HEK293 (cell line): Measurements from ENCODE around the gene KCNMA1.
A peak's percentile ranks its signal among the peaks of the same experiment; 100 is the strongest.

ENCODE experiments used
- CTCF ChIA-PET: fragments of 350-600 bp; formaldehyde crosslinking; extraction: SDS; loops from one replicate; lab custom pipeline; 2021; ENCODE audit warnings: antibody characterized with exemption; lab: Yijun Ruan, JAX
- POLR2A ChIA-PET: fragments of 300-600 bp; formaldehyde crosslinking; extraction: SDS; loops from one replicate; lab custom pipeline; 2020; ENCODE audit warnings: antibody characterized with exemption, inconsistent platforms; lab: Yijun Ruan, JAX
- H3K27ac ChIP-seq: fragments of 200-500 bp; sonication (Bioruptor generic); 2 replicates; pipeline ENCODE4 v1.5.1; 2014; ENCODE audit warnings: low read depth, low read length, control low read depth, inconsistent platforms; ENCODE audit errors: extremely low read depth
- H3K36me3 ChIP-seq, 2 experiments: fragments of 200-500 bp in 1 of 2; sonication (Bioruptor generic) in 1 of 2; 1 replicate in 1 of 2; 2 replicates in 1 of 2; pipeline ENCODE4 v1.5.1; 2014 to 2017; ENCODE audit warnings: inconsistent platforms in 2 of 2, low read length in 2 of 2; ENCODE audit not compliant: control insufficient read depth in 2 of 2, insufficient read depth in 1 of 2
- H3K4me1 ChIP-seq: fragments of 200-500 bp; sonication (Bioruptor generic); 2 replicates; pipeline ENCODE4 v1.5.1; 2014; ENCODE audit warnings: mild to moderate bottlenecking, low read length, inconsistent platforms; ENCODE audit not compliant: control insufficient read depth, insufficient read depth
- H3K4me3 ChIP-seq: 2 replicates; pipeline ENCODE4 v1.5.1; 2011; ENCODE audit warnings: low read depth, mild to moderate bottlenecking, control low read depth, low read length, moderate library complexity
- H3K9me3 ChIP-seq: fragments of 200-500 bp; sonication (Bioruptor generic); 2 replicates; pipeline ENCODE4 v1.5.1; 2014; ENCODE audit warnings: low read depth, low read length, inconsistent platforms; ENCODE audit not compliant: control insufficient read depth, insufficient read depth
- HOXD13 ChIP-seq: sonication (generic); formaldehyde crosslinking; IDR thresholded peaks from 2 replicates; pipeline ENCODE4 v1.8.0; 2022; ENCODE audit warnings: missing genetic modification reagents, borderline replicate concordance
- KLF1 ChIP-seq: fragments of 450-650 bp; formaldehyde crosslinking; IDR thresholded peaks from 2 replicates; pipeline ENCODE4 v1.5.1; 2016; ENCODE audit warnings: missing biosample characterization, missing genetic modification characterization
- KLF17 ChIP-seq: fragments of 450-650 bp; formaldehyde crosslinking; IDR thresholded peaks from 2 replicates; pipeline ENCODE4 v1.5.1; 2016; ENCODE audit warnings: missing biosample characterization, missing genetic modification characterization
- SCRT1 ChIP-seq: fragments of 450-650 bp; formaldehyde crosslinking; IDR thresholded peaks from 2 replicates; pipeline ENCODE4 v1.5.1; 2016; ENCODE audit warnings: missing biosample characterization, missing genetic modification characterization, borderline replicate concordance
- SETDB1 ChIP-seq: IDR thresholded peaks from one replicate; pipeline ENCODE4 v1.6.1; 2017; ENCODE audit warnings: mild to moderate bottlenecking, low read length, moderate library complexity, mixed read lengths; ENCODE audit not compliant: insufficient read length
- TRIM28 ChIP-seq: IDR thresholded peaks from 2 replicates; pipeline ENCODE4 v1.6.1; 2011; ENCODE audit warnings: low read length, control low read depth, borderline replicate concordance
- ZBTB26 ChIP-seq: fragments of 450-650 bp; formaldehyde crosslinking; optimal IDR thresholded peaks from 2 replicates; pipeline ENCODE3; 2016; ENCODE audit warnings: missing biosample characterization, mild to moderate bottlenecking, missing genetic modification characterization
- ZNF112 ChIP-seq: fragments of 450-650 bp; formaldehyde crosslinking; IDR thresholded peaks from 2 replicates; pipeline ENCODE4 v1.5.0; 2017; ENCODE audit warnings: missing biosample characterization, missing genetic modification characterization
- ZNF133 ChIP-seq: fragments of 450-650 bp; formaldehyde crosslinking; IDR thresholded peaks from 2 replicates; pipeline ENCODE4 v1.5.1; 2016; ENCODE audit warnings: missing biosample characterization, missing genetic modification characterization
- ZNF18 ChIP-seq: fragments of 450-650 bp; formaldehyde crosslinking; IDR thresholded peaks from 2 replicates; pipeline ENCODE4 v1.5.1; 2016; ENCODE audit warnings: missing biosample characterization, missing genetic modification characterization
- ZNF311 ChIP-seq: fragments of 450-650 bp; formaldehyde crosslinking; IDR thresholded peaks from 2 replicates; pipeline ENCODE4 v1.5.1; 2017; ENCODE audit warnings: missing biosample characterization, missing genetic modification characterization, borderline replicate concordance
- ZNF341 ChIP-seq: fragments of 450-650 bp; formaldehyde crosslinking; IDR thresholded peaks from 2 replicates; pipeline ENCODE4; 2016; ENCODE audit warnings: low read depth, missing biosample characterization, missing genetic modification characterization
- ZNF518A ChIP-seq: fragments of 450-650 bp; formaldehyde crosslinking; conservative IDR thresholded peaks from 2 replicates; pipeline ENCODE4 v1.5.1; 2016; ENCODE audit warnings: low read depth, missing biosample characterization, missing genetic modification characterization
- ZNF544 ChIP-seq: fragments of 450-650 bp; formaldehyde crosslinking; IDR thresholded peaks from 2 replicates; pipeline ENCODE4 v1.5.0; 2017; ENCODE audit warnings: missing biosample characterization, missing genetic modification characterization
- TF ChIP-seq, protein P1 (sequence below): fragments of 450-650 bp; formaldehyde crosslinking; IDR thresholded peaks from 2 replicates; pipeline ENCODE4 v1.5.1; 2016; ENCODE audit warnings: missing biosample characterization, missing genetic modification characterization

The KCNMA1 gene

DNA sequence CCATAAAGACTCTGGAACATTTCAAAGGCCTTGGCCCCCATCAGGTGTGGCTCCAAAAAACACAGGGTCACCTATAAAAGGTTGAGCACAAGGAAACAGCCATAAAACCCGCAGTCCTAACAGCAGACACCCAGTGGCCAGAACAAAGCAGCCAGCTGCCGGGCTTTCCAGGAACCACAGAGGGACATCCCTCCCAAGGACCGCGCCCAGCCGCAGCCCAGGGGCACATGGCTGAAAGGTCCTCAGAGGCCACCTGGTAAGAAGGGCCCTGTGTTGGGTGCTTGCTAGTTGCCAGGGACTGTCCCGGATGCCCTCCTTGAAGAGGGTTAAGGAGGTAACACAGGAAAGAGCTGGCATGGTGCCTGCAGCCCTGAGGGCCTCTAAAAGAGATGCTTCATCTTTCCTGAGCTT, 32.7 kb downstream of the KCNMA1 start (continued):
- TF ChIP-seq TRIM28: no peak
- no peak for TF ChIP-seq SETDB1
- TF ChIP-seq ZNF112 (tag by site-specific recombination): no peak
- no peak for TF ChIP-seq SCRT1
- TF ChIP-seq, protein P1, sequence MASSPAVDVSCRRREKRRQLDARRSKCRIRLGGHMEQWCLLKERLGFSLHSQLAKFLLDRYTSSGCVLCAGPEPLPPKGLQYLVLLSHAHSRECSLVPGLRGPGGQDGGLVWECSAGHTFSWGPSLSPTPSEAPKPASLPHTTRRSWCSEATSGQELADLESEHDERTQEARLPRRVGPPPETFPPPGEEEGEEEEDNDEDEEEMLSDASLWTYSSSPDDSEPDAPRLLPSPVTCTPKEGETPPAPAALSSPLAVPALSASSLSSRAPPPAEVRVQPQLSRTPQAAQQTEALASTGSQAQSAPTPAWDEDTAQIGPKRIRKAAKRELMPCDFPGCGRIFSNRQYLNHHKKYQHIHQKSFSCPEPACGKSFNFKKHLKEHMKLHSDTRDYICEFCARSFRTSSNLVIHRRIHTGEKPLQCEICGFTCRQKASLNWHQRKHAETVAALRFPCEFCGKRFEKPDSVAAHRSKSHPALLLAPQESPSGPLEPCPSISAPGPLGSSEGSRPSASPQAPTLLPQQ: no peak

- Histone ChIP-seq H3K9me3 (no peaks in the 10 kb centered on the region), H3K4me3 (no peak overlapping the region), H3K27ac (no peak overlapping the region), H3K4me1 (no peaks in the 10 kb centered on the region), H3K36me3 (no peaks in the 10 kb centered on the region)
- POLR2A ChIA-PET: no interaction called here
- CTCF ChIA-PET: interaction anchor here (0.6 kb wide), 1 partner anchor 406 kb away, joined by 3 read pairs; no protein-coding TSS in a partner anchor
- no peak for TF ChIP-seq ZNF311 (tag by site-specific recombination)
- TF ChIP-seq HOXD13 (CRISPR knock-in tag): no peak
- no peak for TF ChIP-seq ZNF544 (tag by site-specific recombination)
- TF ChIP-seq ZBTB26 (tag by site-specific recombination): no peak
- no peak for TF ChIP-seq ZNF518A
Observed at GRCh38 chr10:77604063-77604462, 33.5 kb downstream of the KCNMA1 start.

GRCh38 chr10:77603534-77603927, 34.1 kb downstream of the KCNMA1 start:
- POLR2A ChIA-PET: no interaction called here
- peak; percentile 71 for TF ChIP-seq KLF1 (tag by site-specific recombination)
- TF ChIP-seq KLF17 (tag by site-specific recombination): peak; percentile 57; the same call in 1 of the 2 replicates
- TF ChIP-seq ZNF341 (tag by site-specific recombination): peak; percentile 62
- TF ChIP-seq ZNF18 (tag by site-specific recombination): peak; percentile 76
- no peak for TF ChIP-seq ZNF133 (tag by site-specific recombination)
- Histone ChIP-seq H3K4me3 (no peak overlapping the region), H3K36me3 (no peaks in the 10 kb centered on the region), H3K9me3 (no peaks in the 10 kb centered on the region), H3K4me1 (no peaks in the 10 kb centered on the region), H3K27ac (no peak overlapping the region)
- CTCF ChIA-PET: interaction anchor here (0.6 kb wide), 1 partner anchor 31 kb away, joined by 4 read pairs; no protein-coding TSS in a partner anchor
